Measurements from ENCODE around the gene ATP2C1.

DNA sequence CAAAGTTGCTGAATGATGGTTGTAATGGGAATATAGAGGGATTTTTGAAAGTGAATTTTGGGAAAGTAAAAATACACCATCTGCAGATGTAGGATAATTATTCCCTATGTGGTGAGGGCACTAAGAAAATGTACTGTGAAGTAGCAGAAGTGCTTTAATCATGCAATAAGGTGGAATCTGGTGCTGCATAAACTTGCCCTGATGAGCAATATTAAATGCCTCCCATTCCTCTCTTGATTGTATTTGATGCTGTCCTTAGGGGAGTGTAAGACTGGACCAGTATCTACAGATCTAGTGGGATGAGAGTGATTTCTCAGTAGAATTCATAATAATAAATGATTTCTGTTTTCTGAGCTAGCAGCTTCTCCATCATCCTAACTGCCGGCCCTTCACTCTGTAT, 47.7 kb upstream of the ATP2C1 start:
- no peak for TF ChIP-seq EZH2 (IDR thresholded peaks at IDR 0.05; ENCODE audit: borderline replicate concordance, low read depth, low read length, severe bottlenecking)
- TF ChIP-seq, protein P1, sequence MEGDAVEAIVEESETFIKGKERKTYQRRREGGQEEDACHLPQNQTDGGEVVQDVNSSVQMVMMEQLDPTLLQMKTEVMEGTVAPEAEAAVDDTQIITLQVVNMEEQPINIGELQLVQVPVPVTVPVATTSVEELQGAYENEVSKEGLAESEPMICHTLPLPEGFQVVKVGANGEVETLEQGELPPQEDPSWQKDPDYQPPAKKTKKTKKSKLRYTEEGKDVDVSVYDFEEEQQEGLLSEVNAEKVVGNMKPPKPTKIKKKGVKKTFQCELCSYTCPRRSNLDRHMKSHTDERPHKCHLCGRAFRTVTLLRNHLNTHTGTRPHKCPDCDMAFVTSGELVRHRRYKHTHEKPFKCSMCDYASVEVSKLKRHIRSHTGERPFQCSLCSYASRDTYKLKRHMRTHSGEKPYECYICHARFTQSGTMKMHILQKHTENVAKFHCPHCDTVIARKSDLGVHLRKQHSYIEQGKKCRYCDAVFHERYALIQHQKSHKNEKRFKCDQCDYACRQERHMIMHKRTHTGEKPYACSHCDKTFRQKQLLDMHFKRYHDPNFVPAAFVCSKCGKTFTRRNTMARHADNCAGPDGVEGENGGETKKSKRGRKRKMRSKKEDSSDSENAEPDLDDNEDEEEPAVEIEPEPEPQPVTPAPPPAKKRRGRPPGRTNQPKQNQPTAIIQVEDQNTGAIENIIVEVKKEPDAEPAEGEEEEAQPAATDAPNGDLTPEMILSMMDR (IDR thresholded peaks at IDR 0.05; ENCODE audit: extremely low read depth in 1 of 2, insufficient read depth in 1 of 2, low read depth in 1 of 2, low read length in 2 of 2) = no peak
- no peak for TF ChIP-seq POLR2AphosphoS5 (IDR thresholded peaks at IDR 0.05; ENCODE audit: insufficient read depth, low read depth, low read length)
- no peak for TF ChIP-seq MYC (IDR thresholded peaks at IDR 0.05; ENCODE audit: low read depth, low read length)
- TF ChIP-seq, protein P2, sequence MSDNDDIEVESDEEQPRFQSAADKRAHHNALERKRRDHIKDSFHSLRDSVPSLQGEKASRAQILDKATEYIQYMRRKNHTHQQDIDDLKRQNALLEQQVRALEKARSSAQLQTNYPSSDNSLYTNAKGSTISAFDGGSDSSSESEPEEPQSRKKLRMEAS (IDR thresholded peaks at IDR 0.05; ENCODE audit: insufficient read depth, insufficient read length) = no peak
- no peak for TF ChIP-seq FOS (IDR thresholded peaks at IDR 0.05; ENCODE audit: borderline replicate concordance, insufficient read depth, low read length)
- TF ChIP-seq POLR2A (IDR thresholded peaks at IDR 0.05; ENCODE audit: low read depth, low read length) = no peak
- no peak for TF ChIP-seq JUN (IDR thresholded peaks at IDR 0.05; ENCODE audit: borderline replicate concordance, insufficient read depth, insufficient read length, low read depth)
- no peak for TF ChIP-seq GATA2 (IDR thresholded peaks at IDR 0.05; ENCODE audit: insufficient read depth, insufficient read length, low read depth, low read length)

All from endothelial cell of umbilical vein (primary cell).